OCI-LY7 (cell line): ENCODE data around the gene ABCG2. TPM values are rescaled to one million over a fixed set of nuclear protein-coding genes. Genes with fewer than 3 reads are reported as not detected.

Experiments
- BruUV-seq: library from RNA; stranded (reverse); fragments of 400-500 nt; replicated peaks from 2 replicates; lab custom pipeline; 2021; lab: Mats Ljungman, UMichigan
- CTCF ChIA-PET: fragments of 300-600 bp; sonication (Branson Sonifier 250); formaldehyde crosslinking; loops from one replicate; lab custom pipeline; 2022; ENCODE audit warnings: antibody characterized with exemption; ENCODE audit not compliant: unreplicated experiment; lab: Charles Lee
- POLR2A ChIA-PET: fragments of 300-600 bp; sonication (Branson Sonifier 250); formaldehyde crosslinking; loops from one replicate; lab custom pipeline; 2022; ENCODE audit warnings: antibody characterized with exemption; lab: Charles Lee
- DNase-seq: peaks from one replicate; pipeline ENCODE4 v3.0.0-alpha.2; 2015; ENCODE audit warnings: low spot score
- H2AFZ ChIP-seq: fragments of 200-600 bp; sonication (generic), shearing (Covaris generic); 2 replicates; pipeline ENCODE4 v1.6.1; 2014; ENCODE audit warnings: mild to moderate bottlenecking, antibody characterized with exemption, low read length, moderate library complexity
- H3K27ac ChIP-seq: fragments of 200-600 bp; sonication (generic); 2 replicates; pipeline ENCODE4 v1.5.1; 2014; ENCODE audit warnings: mixed run types, low read depth, mild to moderate bottlenecking, moderate library complexity, low read length, inconsistent platforms; ENCODE audit not compliant: poor library complexity, severe bottlenecking
- H3K36me3 ChIP-seq: fragments of 200-600 bp; sonication (generic); 2 replicates; pipeline ENCODE4 v1.6.1; 2014; ENCODE audit warnings: mild to moderate bottlenecking, antibody characterized with exemption, low read length, moderate library complexity, mixed read lengths; ENCODE audit not compliant: insufficient read depth
- H3K4me1 ChIP-seq: fragments of 200-600 bp; sonication (generic); 2 replicates; pipeline ENCODE4 v1.5.1; 2014; ENCODE audit warnings: mild to moderate bottlenecking, low read length; ENCODE audit not compliant: insufficient read depth, poor library complexity, severe bottlenecking
- H3K4me2 ChIP-seq: fragments of 200-600 bp; sonication (generic); 2 replicates; pipeline ENCODE4 v1.6.1; 2014; ENCODE audit warnings: mild to moderate bottlenecking, low read length
- H3K4me3 ChIP-seq: fragments of 200-600 bp; sonication (generic); 2 replicates; pipeline ENCODE4 v1.5.1; 2014; ENCODE audit warnings: mild to moderate bottlenecking, low read depth, low read length; ENCODE audit not compliant: poor library complexity, severe bottlenecking
- H3K79me2 ChIP-seq: fragments of 200-600 bp; sonication (generic); 2 replicates; pipeline ENCODE4 v1.6.1; 2016; ENCODE audit warnings: low read depth, mild to moderate bottlenecking, low read length, moderate library complexity, mixed read lengths; ENCODE audit not compliant: insufficient read depth
- H3K9me2 ChIP-seq: fragments of 200-600 bp; sonication (generic); 2 replicates; pipeline ENCODE4 v1.6.1; 2016; ENCODE audit warnings: mild to moderate bottlenecking, low read length, mixed read lengths; ENCODE audit not compliant: insufficient read depth
- H3K9me3 ChIP-seq: fragments of 200-600 bp; sonication (generic); 2 replicates; pipeline ENCODE4 v1.6.1; 2014; ENCODE audit warnings: mild to moderate bottlenecking, mixed run types, low read length, mixed read lengths
- H4K20me1 ChIP-seq: fragments of 200-600 bp; sonication (generic); 2 replicates; pipeline ENCODE4 v1.6.1; 2014; ENCODE audit warnings: mild to moderate bottlenecking, antibody characterized with exemption, low read length, moderate library complexity, mixed read lengths; ENCODE audit not compliant: insufficient read depth
- CTCF ChIP-seq: fragments of 200-600 bp; sonication (generic); conservative IDR thresholded peaks from 2 replicates; pipeline ENCODE4 v1.5.1; 2014; ENCODE audit warnings: mild to moderate bottlenecking, antibody characterized with exemption, low read length, moderate library complexity, mixed read lengths
- EZH2phosphoT487 ChIP-seq: fragments of 200-600 bp; sonication (generic); IDR thresholded peaks from 2 replicates; pipeline ENCODE4 v1.6.1; 2018; ENCODE audit warnings: low read depth, borderline replicate concordance, mild to moderate bottlenecking, mixed run types, antibody characterized with exemption, low read length, moderate library complexity, mixed read lengths
- intact Hi-C: fragments of 100-400 bp; cut with micrococcal nuclease; formaldehyde crosslinking; loops from one replicate; pipeline ENCODE4 v1.10.0; 2022; ENCODE audit not compliant: unreplicated experiment
- total RNA-seq, 2 experiments: library from RNA; depleted of rRNA in 1 of 2; stranded (reverse); fragments of >200 nt in 1 of 2; shearing (Covaris generic) in 1 of 2; gene quantifications; 2 replicates each; pipeline ENCODE4 v1.2.3, GENCODE V29; 2014 to 2022

The ABCG2 gene
- total RNA-seq, 2 experiments from 2014 or later, result not detected

GRCh38 chr4:88060431-88060830 is 98.0 kb downstream of the ABCG2 start:
- Histone ChIP-seq H3K9me3 (no peaks in the 10 kb centered on the region), H2AFZ (no peak overlapping the region), H3K9me2 (no peaks in the 10 kb centered on the region), H3K27ac (no peak overlapping the region), H3K79me2 (no peaks in the 10 kb centered on the region), H3K4me2 (no peak overlapping the region), H3K36me3 (no peaks in the 10 kb centered on the region), H3K4me1 (no peaks in the 10 kb centered on the region), H3K4me3 (no peak overlapping the region), H4K20me1 (no peaks in the 10 kb centered on the region)
- TF ChIP-seq EZH2phosphoT487 (no peak), CTCF (no peak)
- no peak for DNase-seq
- BruUV-seq, result no TSS peak
- intact Hi-C loops, result no loop called here
- ChIA-PET CTCF (no interaction called here), POLR2A (no interaction called here)

GRCh38 chr4:88059766-88060165 is 98.7 kb downstream of the ABCG2 start:
- H3K4me2 ChIP-seq, result no peak overlapping the region
- BruUV-seq, result no TSS peak
- CTCF ChIA-PET, result no interaction called here

More at GRCh38 chr4:88059766-88060165, 98.7 kb downstream of the ABCG2 start:
- DNase-seq, result no peak
- H3K36me3 ChIP-seq, result no peaks in the 10 kb centered on the region
- intact Hi-C loops, result no loop called here
- no peak overlapping the region for H3K27ac ChIP-seq
- H3K9me3 ChIP-seq, result no peaks in the 10 kb centered on the region
- POLR2A ChIA-PET, result no interaction called here
- H3K4me1 ChIP-seq, result no peaks in the 10 kb centered on the region
- TF ChIP-seq EZH2phosphoT487 (no peak), CTCF (no peak)
- H3K79me2 ChIP-seq, result no peaks in the 10 kb centered on the region
- no peak overlapping the region for H3K4me3 ChIP-seq
- H3K9me2 ChIP-seq, result no peaks in the 10 kb centered on the region
- no peak overlapping the region for H2AFZ ChIP-seq
- H4K20me1 ChIP-seq, result no peaks in the 10 kb centered on the region
